H1 (cell line): ENCODE measurements around the gene LRTM2. TPM values are rescaled to one million over a fixed set of nuclear protein-coding genes. Genes with fewer than 3 reads are reported as not detected.

Experiments used
- CTCF ChIA-PET: fragments of 300-600 bp; sonication (Branson Sonifier 250); formaldehyde crosslinking; loops from one replicate; lab custom pipeline; 2021; ENCODE audit not compliant: partially characterized antibody; lab: Charles Lee
- POLR2A ChIA-PET: fragments of 300-600 bp; sonication (Branson Sonifier 250); formaldehyde crosslinking; loops from one replicate; lab custom pipeline; 2021; ENCODE audit warnings: inconsistent platforms; ENCODE audit not compliant: partially characterized antibody; lab: Charles Lee
- DNase-seq, 2 experiments: peaks; one replicate each; pipeline versions ENCODE4 v3.0.0 to v3.0.0-alpha.2; 2010 to 2022; ENCODE audit warnings: low spot score in 2 of 2, low read depth in 1 of 2, mixed read lengths in 1 of 2
- FAIRE-seq: peaks from 2 replicates; lab custom pipeline; 2011; peaks lifted over from hg19 to GRCh38; lab: Jason Lieb, UNC
- H2AFZ ChIP-seq: 2 replicates; pipeline ENCODE4 v1.8.1; 2012; ENCODE audit warnings: low read length, inconsistent platforms
- H2AK5ac ChIP-seq: 2 replicates; pipeline ENCODE4 v1.6.1; 2013; ENCODE audit warnings: low read depth, low read length
- H2BK120ac ChIP-seq: replicated peaks from 2 replicates; pipeline ENCODE3; 2013; ENCODE audit warnings: low read depth, low read length, inconsistent platforms
- H2BK12ac ChIP-seq: 2 replicates; pipeline ENCODE4 v1.6.1; 2013; ENCODE audit warnings: low read depth, low read length
- H2BK15ac ChIP-seq: 2 replicates; pipeline ENCODE4 v1.6.1; 2013; ENCODE audit warnings: low read length
- H2BK20ac ChIP-seq: 2 replicates; pipeline ENCODE4 v1.6.1; 2013; ENCODE audit warnings: low read length
- H2BK5ac ChIP-seq: 2 replicates; pipeline ENCODE4 v1.6.1; 2013; ENCODE audit warnings: low read depth, low read length
- H3K14ac ChIP-seq: 2 replicates; pipeline ENCODE4 v1.6.1; 2013; ENCODE audit warnings: inconsistent platforms; ENCODE audit not compliant: insufficient read length
- H3K18ac ChIP-seq: 2 replicates; pipeline ENCODE4 v1.6.1; 2013; ENCODE audit warnings: low read length; ENCODE audit errors: extremely low read depth
- H3K23ac ChIP-seq: 2 replicates; pipeline ENCODE4 v1.6.1; 2013; ENCODE audit warnings: inconsistent platforms; ENCODE audit not compliant: insufficient read length
- H3K23me2 ChIP-seq: 2 replicates; pipeline ENCODE4 v1.6.1; 2013; ENCODE audit warnings: low read depth, low read length
- H3K27ac ChIP-seq: 2 replicates; pipeline ENCODE4 v1.6.1; 2011; ENCODE audit warnings: low read depth, low read length, inconsistent platforms
- H3K27me3 ChIP-seq, 4 experiments: replicated peaks in 1 of 4; 1 replicate in 1 of 4; 2 replicates in 3 of 4; pipeline versions ENCODE4 v1.6.1 to v1.8.1; 2011 to 2013; ENCODE audit warnings: low read length in 3 of 4, mild to moderate bottlenecking in 3 of 4, inconsistent platforms in 2 of 4, mixed read lengths in 2 of 4, moderate library complexity in 1 of 4; ENCODE audit not compliant: control insufficient read depth in 3 of 4, insufficient read depth in 3 of 4; ENCODE audit errors: extremely low read depth in 1 of 4
- H3K36me3 ChIP-seq, 4 experiments: 2 replicates each; pipeline versions ENCODE4 v1.6.1 to v1.8.1; 2011 to 2013; ENCODE audit warnings: mild to moderate bottlenecking in 4 of 4, low read length in 3 of 4, moderate library complexity in 2 of 4, control low read depth in 1 of 4, inconsistent platforms in 1 of 4; ENCODE audit not compliant: insufficient read depth in 4 of 4, control insufficient read depth in 2 of 4
- H3K4ac ChIP-seq: replicated peaks from 2 replicates; pipeline ENCODE3; 2013; ENCODE audit warnings: low read length, low read depth, mixed read lengths, inconsistent platforms; ENCODE audit not compliant: insufficient read length
- H3K4me1 ChIP-seq, 4 experiments: replicated peaks in 1 of 4; 1 replicate in 1 of 4; 2 replicates in 3 of 4; pipeline versions ENCODE4 v1.6.1 to v1.8.1; 2011 to 2013; ENCODE audit warnings: low read length in 3 of 4, inconsistent platforms in 2 of 4, mixed read lengths in 1 of 4; ENCODE audit not compliant: insufficient read depth in 4 of 4, control insufficient read depth in 3 of 4
- H3K4me2 ChIP-seq, 2 experiments: 2 replicates each; pipeline versions ENCODE4 v1.6.1 to v1.8.1; 2011 to 2013; ENCODE audit warnings: low read depth in 2 of 2, low read length in 2 of 2, control low read depth in 1 of 2, inconsistent platforms in 1 of 2, mild to moderate bottlenecking in 1 of 2; ENCODE audit not compliant: insufficient read depth in 1 of 2
- H3K4me3 ChIP-seq, 4 experiments: fragments of 200-600, 300-600 bp in 1 of 4; sonication (generic), shearing (Covaris generic), sonication (Bioruptor Twin) in 1 of 4; 2 replicates each; pipeline versions ENCODE4 v1.5.1 to v1.8.1; 2011 to 2016; ENCODE audit warnings: low read length in 4 of 4, low read depth in 3 of 4, control low read depth in 2 of 4, inconsistent platforms in 2 of 4, mild to moderate bottlenecking in 2 of 4, mixed read lengths in 1 of 4, moderate library complexity in 1 of 4; ENCODE audit not compliant: insufficient read depth in 2 of 4; ENCODE audit errors: extremely low read depth in 1 of 4
- H3K56ac ChIP-seq: replicated peaks from 2 replicates; pipeline ENCODE3; 2013; ENCODE audit warnings: low read depth, mild to moderate bottlenecking, mixed read lengths, low read length, inconsistent platforms; ENCODE audit not compliant: insufficient read length
- H3K79me1 ChIP-seq: 2 replicates; pipeline ENCODE4 v1.6.1; 2013; ENCODE audit warnings: low read depth, low read length, control low read depth
- H3K79me2 ChIP-seq, 2 experiments: 2 replicates each; pipeline versions ENCODE4 v1.6.1 to v1.8.1; 2012 to 2013; ENCODE audit warnings: low read length in 2 of 2, mild to moderate bottlenecking in 2 of 2, inconsistent platforms in 1 of 2; ENCODE audit not compliant: insufficient read depth in 2 of 2, control insufficient read depth in 1 of 2
- H3K9ac ChIP-seq, 4 experiments: replicated peaks in 1 of 4; 1 replicate in 1 of 4; 2 replicates in 3 of 4; pipeline versions ENCODE4 v1.6.1 to v1.8.1; 2011 to 2013; ENCODE audit warnings: low read depth in 3 of 4, low read length in 3 of 4, control low read depth in 2 of 4, mild to moderate bottlenecking in 2 of 4, moderate library complexity in 2 of 4, inconsistent platforms in 1 of 4; ENCODE audit errors: extremely low read depth in 1 of 4
- H3K9me3 ChIP-seq, 2 experiments: 2 replicates each; pipeline versions ENCODE4 v1.6.1 to v1.8.1; 2012 to 2013; ENCODE audit warnings: mild to moderate bottlenecking in 2 of 2, moderate library complexity in 2 of 2, control low read depth in 1 of 2, inconsistent platforms in 1 of 2, low read depth in 1 of 2, low read length in 1 of 2, mixed read lengths in 1 of 2; ENCODE audit not compliant: insufficient read depth in 2 of 2
- H4K20me1 ChIP-seq, 2 experiments: replicated peaks in 1 of 2; 2 replicates each; pipeline versions ENCODE3 to v1.8.1; 2011 to 2013; ENCODE audit warnings: inconsistent platforms in 2 of 2, low read length in 2 of 2, mild to moderate bottlenecking in 1 of 2; ENCODE audit not compliant: insufficient read depth in 2 of 2, control insufficient read depth in 1 of 2
- H4K5ac ChIP-seq: 2 replicates; pipeline ENCODE4 v1.6.1; 2013; ENCODE audit warnings: low read length, low read depth, mixed read lengths, inconsistent platforms; ENCODE audit not compliant: insufficient read length
- H4K8ac ChIP-seq: 2 replicates; pipeline ENCODE4 v1.8.0; 2013; ENCODE audit warnings: mild to moderate bottlenecking, moderate library complexity, low read length, inconsistent platforms; ENCODE audit not compliant: insufficient read depth; ENCODE audit errors: extremely low read depth
- H4K91ac ChIP-seq: replicated peaks from 2 replicates; pipeline ENCODE3; 2013; ENCODE audit warnings: low read length, mixed read lengths, inconsistent platforms; ENCODE audit not compliant: insufficient read length
- BCL11A ChIP-seq, 2 experiments: IDR thresholded peaks; one replicate each; pipeline ENCODE4 v1.6.1; 2011; ENCODE audit warnings: low read depth in 2 of 2, low read length in 2 of 2, mild to moderate bottlenecking in 2 of 2
- HDAC2 ChIP-seq, 2 experiments: fragments of 300-600 bp in 1 of 2; sonication (generic) in 1 of 2; IDR thresholded peaks; 2 replicates each; pipeline ENCODE4 v1.6.1; 2011 to 2012; ENCODE audit warnings: low read depth in 2 of 2, low read length in 2 of 2, mild to moderate bottlenecking in 2 of 2, moderate library complexity in 2 of 2, borderline replicate concordance in 1 of 2, inconsistent platforms in 1 of 2
- RXRA ChIP-seq: IDR thresholded peaks from 2 replicates; pipeline ENCODE4 v1.6.1; 2011; ENCODE audit warnings: low read depth, mild to moderate bottlenecking, low read length, moderate library complexity; ENCODE audit not compliant: insufficient read depth
- SP1 ChIP-seq: IDR thresholded peaks from 2 replicates; pipeline ENCODE4 v1.6.1; 2011; ENCODE audit warnings: low read depth, low read length
- TAF1 ChIP-seq: IDR thresholded peaks from 2 replicates; pipeline ENCODE4 v1.6.1; 2011; ENCODE audit warnings: mild to moderate bottlenecking, low read depth, low read length
- TEAD4 ChIP-seq: IDR thresholded peaks from 2 replicates; pipeline ENCODE4 v1.6.1; 2012; ENCODE audit warnings: low read depth, low read length, inconsistent platforms, mixed read lengths
- WGBS, 2 experiments: shearing (Covaris generic) in 1 of 2; methylation state at CpG; one replicate each; pipeline versions ENCODE4 v1.1.6 to v1.1.7; 2013 to 2015; ENCODE audit warnings: low lambda C conversion rate in 2 of 2, mixed read lengths in 2 of 2, inconsistent platforms in 1 of 2, low coverage in 1 of 2, missing lambda C conversion rate in 1 of 2; ENCODE audit not compliant: insufficient replicate concordance in 2 of 2, insufficient coverage in 1 of 2, insufficient read length in 1 of 2; ENCODE audit errors: extremely low coverage in 1 of 2, missing lambda C conversion rate in 1 of 2; 5-methylcytosine and 5-hydroxymethylcytosine counted together
- polyA plus RNA-seq, 7 experiments: library from polyadenylated mRNA; depleted of rRNA in 3 of 7; stranded (reverse) in 5 of 7; unstranded in 2 of 7; fragments of >200 nt in 5 of 7; fragments of 200-250 nt in 2 of 7; gene quantifications; 1 replicate in 5 of 7; 2 replicates in 1 of 7; 4 replicates in 1 of 7; pipeline versions ENCODE4 v1.2.1 to v1.2.3, GENCODE V29; 2011 to 2013; ENCODE audit warnings: missing spikeins in 2 of 7, mixed read lengths in 2 of 7
- total RNA-seq: library from RNA; stranded (reverse); fragmentation: NEBNext Ultra II Directional; extraction: Animal tissue kit (Norgen Biotek cat#: 25700); gene quantifications from 2 replicates; pipeline ENCODE4 v1.2.1, GENCODE V29; 2021
- TF ChIP-seq, protein P1 (sequence below): IDR thresholded peaks from 2 replicates; pipeline ENCODE4 v1.6.1; 2012; ENCODE audit warnings: low read length, inconsistent platforms

The LRTM2 gene
- total and polyA plus RNA-seq, 2 of the 8 experiments (the other 6 are each of a cell fraction or from before 2014, with no cell fraction given): 0.06 TPM; not detected in 1

DNA sequence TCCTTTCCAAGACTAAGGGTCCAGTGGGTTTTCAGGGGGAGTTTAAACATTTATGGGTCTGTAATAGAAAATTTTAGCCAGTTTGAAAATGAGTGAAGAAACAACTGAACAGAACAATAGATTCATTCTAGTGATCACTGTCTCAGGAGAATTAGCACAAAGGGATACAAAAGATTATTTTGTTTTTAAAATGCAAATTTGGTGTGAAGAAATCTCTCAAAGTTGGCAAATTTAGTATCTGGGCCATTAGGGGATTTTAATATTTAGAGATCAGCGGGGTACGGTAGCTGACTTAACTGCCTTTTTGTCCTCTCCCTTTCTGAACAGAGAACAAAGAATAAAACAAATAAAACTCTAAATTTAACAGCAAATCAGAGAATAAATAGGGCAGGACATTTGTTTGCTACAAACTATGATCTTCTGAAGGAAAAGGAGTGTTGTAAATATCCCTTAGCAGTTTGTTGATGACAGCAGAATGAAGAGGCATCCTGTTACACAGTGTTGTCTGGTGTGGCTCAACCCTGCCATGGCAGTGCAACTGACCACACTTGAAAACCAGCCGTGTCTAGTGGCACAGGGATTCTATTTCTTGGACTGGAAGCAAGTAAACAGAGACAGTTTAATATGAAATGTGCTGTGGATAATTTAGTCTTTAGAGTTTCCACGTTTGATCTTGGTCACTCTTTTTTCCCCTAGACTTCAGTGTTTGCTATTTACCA is 46.3 kb upstream of the LRTM2 start:
- H3K56ac ChIP-seq: no peak overlapping the region
- no peak overlapping the region for H4K5ac ChIP-seq
- no peaks in the 10 kb centered on the region; the same call in 1 of the 2 replicates for H3K23me2 ChIP-seq
- no peak overlapping the region for H2BK20ac ChIP-seq
- no peak overlapping the region for H3K18ac ChIP-seq
- no peak overlapping the region for H4K8ac ChIP-seq
- no peak overlapping the region for H3K27ac ChIP-seq
- DNase-seq (no peak), FAIRE-seq (no peak)
- peaks cover 0 to 20% of the 10 kb centered on the region in 2 experiments; a peak in 1 of 4 replicates for H3K79me2 ChIP-seq
- no peak overlapping the region for H2BK15ac ChIP-seq
- no peak overlapping the region for H2BK5ac ChIP-seq
- no peaks in the 10 kb centered on the region for H3K27me3 ChIP-seq
- 92% methylated on average over 4 of the region's 4 CpGs; no CpG with 5 or more reads in 1 of the 2 experiments for WGBS, 2 experiments
- no peak overlapping the region for H3K4me3 ChIP-seq
- no peak overlapping the region for H3K23ac ChIP-seq
- H2AK5ac ChIP-seq: no peak overlapping the region
- ChIA-PET CTCF (interaction anchor here (0.7 kb wide), 1 partner anchor 165 kb away, joined by 3 read pairs; no protein-coding TSS in a partner anchor), POLR2A (no interaction called here)
- H3K9ac ChIP-seq: no peak overlapping the region
- H2BK12ac ChIP-seq: no peak overlapping the region
- no peak overlapping the region for H2AFZ ChIP-seq
- H3K9me3 ChIP-seq: no peaks in the 10 kb centered on the region
- no peak overlapping the region for H3K4me2 ChIP-seq
- H4K20me1 ChIP-seq: peaks cover 7% of the 10 kb centered on the region in 2 experiments
- no peak for TF ChIP-seq HDAC2 (IDR thresholded peaks at IDR 0.05; ENCODE audit: borderline replicate concordance in 1 of 2, low read depth in 2 of 2, low read length in 2 of 2)
- no peak for TF ChIP-seq TAF1
- no peak for TF ChIP-seq SP1
- TF ChIP-seq BCL11A (IDR thresholded peaks at IDR 0.05; ENCODE audit: low read depth in 2 of 2, low read length in 2 of 2): no peak
- TF ChIP-seq, protein P1, sequence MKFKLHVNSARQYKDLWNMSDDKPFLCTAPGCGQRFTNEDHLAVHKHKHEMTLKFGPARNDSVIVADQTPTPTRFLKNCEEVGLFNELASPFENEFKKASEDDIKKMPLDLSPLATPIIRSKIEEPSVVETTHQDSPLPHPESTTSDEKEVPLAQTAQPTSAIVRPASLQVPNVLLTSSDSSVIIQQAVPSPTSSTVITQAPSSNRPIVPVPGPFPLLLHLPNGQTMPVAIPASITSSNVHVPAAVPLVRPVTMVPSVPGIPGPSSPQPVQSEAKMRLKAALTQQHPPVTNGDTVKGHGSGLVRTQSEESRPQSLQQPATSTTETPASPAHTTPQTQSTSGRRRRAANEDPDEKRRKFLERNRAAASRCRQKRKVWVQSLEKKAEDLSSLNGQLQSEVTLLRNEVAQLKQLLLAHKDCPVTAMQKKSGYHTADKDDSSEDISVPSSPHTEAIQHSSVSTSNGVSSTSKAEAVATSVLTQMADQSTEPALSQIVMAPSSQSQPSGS: no peak
- no peak for TF ChIP-seq TEAD4
- no peak for TF ChIP-seq RXRA
- H2BK120ac ChIP-seq: no peak overlapping the region
- peaks cover 5% of the 10 kb centered on the region; the same call in 1 of the 2 replicates for H3K79me1 ChIP-seq
- no peak overlapping the region for H3K14ac ChIP-seq
- no peak overlapping the region for H4K91ac ChIP-seq
- peaks cover 0 to 5% (median 3%) of the 10 kb centered on the region in 4 experiments; a peak in 3 of 7 replicates for H3K4me1 ChIP-seq
- peaks cover 0 to 7% (median 5%) of the 10 kb centered on the region in 4 experiments; a peak in 5 of 8 replicates for H3K36me3 ChIP-seq
- no peak overlapping the region for H3K4ac ChIP-seq
